T-helper 22 cell (primary cell): ENCODE results near the gene NBPF6.
"Not testable (repeated sequence)": the region's sequence is repeated elsewhere in the genome, so short reads cannot be mapped to it uniquely, and the experiment has no call there.

Experiments used
- DNase-seq: peaks from one replicate; pipeline ENCODE4 v3.0.0-alpha.2; 2020; ENCODE audit warnings: low read depth

The NBPF6 gene

GRCh38 chr1:108450043-108450442, at the start of gene NBPF6:
NBPF6 (plus strand) TSS chr1:108450343; CDS start chr1:108450602, 259 bp downstream.
- not testable (repeated sequence) for DNase-seq

- not testable (repeated sequence) for DNase-seq
Measured at GRCh38 chr1:108411098-108411833, 38.9 kb upstream of the NBPF6 start.

GRCh38 chr1:108420129-108420528, 30.0 kb upstream of the NBPF6 start:
- not testable (repeated sequence) for DNase-seq

GRCh38 chr1:108421061-108421916, 28.9 kb upstream of the NBPF6 start:
- not testable (repeated sequence) for DNase-seq

GRCh38 chr1:108426877-108427276, 23.3 kb upstream of the NBPF6 start:
- not testable (repeated sequence) for DNase-seq

- not testable (repeated sequence) for DNase-seq
Measured at GRCh38 chr1:108432002-108432401, 18.1 kb upstream of the NBPF6 start.

- not testable (repeated sequence) for DNase-seq
Measured at GRCh38 chr1:108433404-108433803, 16.7 kb upstream of the NBPF6 start.

- DNase-seq = not testable (repeated sequence)
Measured at GRCh38 chr1:108438536-108438935, 11.6 kb upstream of the NBPF6 start.

- not testable (repeated sequence) for DNase-seq
Measured at GRCh38 chr1:108454521-108454920, 4.4 kb downstream of the NBPF6 start.

GRCh38 chr1:108458661-108459060, 8.5 kb downstream of the NBPF6 start:
- not testable (repeated sequence) for DNase-seq

GRCh38 chr1:108461758-108462157, 11.6 kb downstream of the NBPF6 start:
- not testable (repeated sequence) for DNase-seq

- not testable (repeated sequence) for DNase-seq
Measured at GRCh38 chr1:108463962-108464361, 13.8 kb downstream of the NBPF6 start.

GRCh38 chr1:108466166-108466565, 16.0 kb downstream of the NBPF6 start:
- DNase-seq = not testable (repeated sequence)

GRCh38 chr1:108467155-108467554, 17.0 kb downstream of the NBPF6 start:
- not testable (repeated sequence) for DNase-seq

GRCh38 chr1:108470750-108471149, 20.6 kb downstream of the NBPF6 start:
- DNase-seq = not testable (repeated sequence)

GRCh38 chr1:108474516-108474915, 24.4 kb downstream of the NBPF6 start:
- DNase-seq = not testable (repeated sequence)

GRCh38 chr1:108478429-108479015, 28.4 kb downstream of the NBPF6 start:
- DNase-seq = no peak

- DNase-seq = no peak
Measured at GRCh38 chr1:108482708-108483107, 32.6 kb downstream of the NBPF6 start.

GRCh38 chr1:108485990-108486389, 35.8 kb downstream of the NBPF6 start:
- not testable (repeated sequence) for DNase-seq

GRCh38 chr1:108486707-108487106, 36.6 kb downstream of the NBPF6 start:
- not testable (repeated sequence) for DNase-seq

- not testable (repeated sequence) for DNase-seq
Measured at GRCh38 chr1:108495008-108495407, 44.9 kb downstream of the NBPF6 start.

GRCh38 chr1:108496856-108497255, 46.7 kb downstream of the NBPF6 start:
- DNase-seq = not testable (repeated sequence)
